ENCODE results near the gene MIEN1.

- no peak for TF ChIP-seq CTCF (IDR thresholded peaks at IDR 0.05)
- TF ChIP-seq EZH2 (IDR thresholded peaks at IDR 0.05): no peak
Measured at GRCh38 chr17:39774047-39774446, 43.7 kb upstream of the MIEN1 start.

All from neural progenitor cell (in vitro differentiated cells).